PFSK-1 (cell line): ENCODE data around the gene PLA2G4B.

Experiments used
- FOXP2 ChIP-seq: optimal IDR thresholded peaks from 2 replicates; pipeline ENCODE3; 2011; ENCODE audit warnings: borderline replicate concordance, control low read depth, inconsistent platforms; ENCODE audit not compliant: insufficient read depth; ENCODE audit errors: extremely low read length, extremely low read depth
- POLR2AphosphoS5 ChIP-seq: IDR thresholded peaks from 2 replicates; pipeline ENCODE4 v1.6.1; 2012; ENCODE audit warnings: low read depth, mild to moderate bottlenecking, control low read depth, low read length, moderate library complexity
- REST ChIP-seq, 2 experiments: IDR thresholded peaks; 2 replicates each; pipeline versions ENCODE4 v1.6.1 to v1.8.0; 2011 to 2012; ENCODE audit warnings: low read depth in 2 of 2, low read length in 2 of 2, control low read depth in 1 of 2, inconsistent platforms in 1 of 2, mild to moderate bottlenecking in 1 of 2, moderate library complexity in 1 of 2; ENCODE audit not compliant: insufficient read depth in 1 of 2
- SIN3A ChIP-seq: IDR thresholded peaks from 2 replicates; pipeline ENCODE4 v1.6.1; 2012; ENCODE audit warnings: mild to moderate bottlenecking, low read length, moderate library complexity, borderline replicate concordance; ENCODE audit not compliant: insufficient read depth
- TAF1 ChIP-seq: IDR thresholded peaks from 2 replicates; pipeline ENCODE4 v1.6.1; 2012; ENCODE audit warnings: low read length, control low read depth, borderline replicate concordance; ENCODE audit not compliant: insufficient read depth

The PLA2G4B gene

GRCh38 chr15:41895491-41895890, 56.8 kb downstream of the PLA2G4B start:
- TF ChIP-seq REST (IDR thresholded peaks at IDR 0.05; ENCODE audit: insufficient read depth in 1 of 2, low read depth in 2 of 2, low read length in 2 of 2) (no peak), TAF1 (no peak), SIN3A (no peak), FOXP2 (no peak), POLR2AphosphoS5 (no peak)

- TF ChIP-seq SIN3A (no peak), TAF1 (no peak), FOXP2 (no peak), POLR2AphosphoS5 (no peak), REST (IDR thresholded peaks at IDR 0.05; ENCODE audit: insufficient read depth in 1 of 2, low read depth in 2 of 2, low read length in 2 of 2) (no peak)
Observed at GRCh38 chr15:41895957-41896356, 57.3 kb downstream of the PLA2G4B start.

- TF ChIP-seq SIN3A (no peak), POLR2AphosphoS5 (no peak), FOXP2 (no peak), TAF1 (no peak), REST (IDR thresholded peaks at IDR 0.05; ENCODE audit: insufficient read depth in 1 of 2, low read depth in 2 of 2, low read length in 2 of 2) (no peak)
Observed at GRCh38 chr15:41896566-41896965, 57.9 kb downstream of the PLA2G4B start.

GRCh38 chr15:41897363-41897799, 58.7 kb downstream of the PLA2G4B start:
- no peak for TF ChIP-seq FOXP2
- TF ChIP-seq SIN3A: no peak
- no peak for TF ChIP-seq TAF1
- no peak for TF ChIP-seq REST (IDR thresholded peaks at IDR 0.05; ENCODE audit: insufficient read depth in 1 of 2, low read depth in 2 of 2, low read length in 2 of 2)
- no peak for TF ChIP-seq POLR2AphosphoS5
